ENCODE data around the gene DLX6.

DNA sequence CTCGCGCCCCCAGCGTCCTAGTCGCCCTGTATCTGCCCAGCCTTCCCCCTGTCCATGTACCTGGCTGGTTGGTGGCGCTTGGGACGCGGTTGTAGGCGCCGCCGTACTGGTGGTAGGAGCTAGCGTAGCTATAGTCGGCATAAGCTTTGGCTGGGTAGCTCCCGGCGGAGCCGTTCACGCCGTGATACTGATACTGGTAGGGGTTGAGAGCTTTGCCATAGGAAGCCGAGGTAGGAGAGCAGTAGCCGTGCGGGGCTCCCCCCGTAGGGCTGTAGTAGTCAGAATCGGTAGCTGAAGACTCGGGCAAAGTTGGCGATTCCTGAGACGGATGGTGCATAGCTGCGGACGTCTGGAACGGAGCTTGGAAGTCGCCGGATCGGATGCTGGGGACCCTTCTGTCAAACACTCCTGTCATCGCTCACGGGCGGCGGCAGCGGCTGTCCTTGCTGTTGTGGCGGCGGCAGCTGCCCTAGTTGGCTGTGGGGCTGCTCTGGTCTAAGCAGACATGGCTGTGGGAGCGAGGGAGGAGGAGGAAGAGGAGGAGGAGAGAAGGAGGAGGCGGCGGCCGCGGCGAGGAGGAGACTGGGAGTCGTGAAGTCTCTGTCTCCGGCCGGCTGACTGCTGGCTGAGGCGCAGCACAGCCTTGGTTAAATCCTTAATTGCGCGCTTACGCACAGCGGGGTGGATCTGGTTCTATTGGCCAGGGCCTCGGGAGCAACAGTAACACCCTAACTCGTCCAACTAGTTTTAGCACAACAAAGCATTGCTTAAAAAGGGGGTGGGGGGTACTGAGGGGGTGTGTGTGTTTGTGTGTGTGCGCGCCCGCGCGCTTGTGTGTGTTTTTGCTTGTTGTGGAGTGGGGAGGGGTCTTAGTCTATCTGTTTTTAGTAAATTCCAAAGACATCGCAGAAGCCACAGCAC, 19.1 kb downstream of the DLX6 start, which contains the start of gene DLX5:
- TF ChIP-seq, protein P1, sequence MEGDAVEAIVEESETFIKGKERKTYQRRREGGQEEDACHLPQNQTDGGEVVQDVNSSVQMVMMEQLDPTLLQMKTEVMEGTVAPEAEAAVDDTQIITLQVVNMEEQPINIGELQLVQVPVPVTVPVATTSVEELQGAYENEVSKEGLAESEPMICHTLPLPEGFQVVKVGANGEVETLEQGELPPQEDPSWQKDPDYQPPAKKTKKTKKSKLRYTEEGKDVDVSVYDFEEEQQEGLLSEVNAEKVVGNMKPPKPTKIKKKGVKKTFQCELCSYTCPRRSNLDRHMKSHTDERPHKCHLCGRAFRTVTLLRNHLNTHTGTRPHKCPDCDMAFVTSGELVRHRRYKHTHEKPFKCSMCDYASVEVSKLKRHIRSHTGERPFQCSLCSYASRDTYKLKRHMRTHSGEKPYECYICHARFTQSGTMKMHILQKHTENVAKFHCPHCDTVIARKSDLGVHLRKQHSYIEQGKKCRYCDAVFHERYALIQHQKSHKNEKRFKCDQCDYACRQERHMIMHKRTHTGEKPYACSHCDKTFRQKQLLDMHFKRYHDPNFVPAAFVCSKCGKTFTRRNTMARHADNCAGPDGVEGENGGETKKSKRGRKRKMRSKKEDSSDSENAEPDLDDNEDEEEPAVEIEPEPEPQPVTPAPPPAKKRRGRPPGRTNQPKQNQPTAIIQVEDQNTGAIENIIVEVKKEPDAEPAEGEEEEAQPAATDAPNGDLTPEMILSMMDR (IDR thresholded peaks at IDR 0.05): no peak
- TF ChIP-seq, protein P2, sequence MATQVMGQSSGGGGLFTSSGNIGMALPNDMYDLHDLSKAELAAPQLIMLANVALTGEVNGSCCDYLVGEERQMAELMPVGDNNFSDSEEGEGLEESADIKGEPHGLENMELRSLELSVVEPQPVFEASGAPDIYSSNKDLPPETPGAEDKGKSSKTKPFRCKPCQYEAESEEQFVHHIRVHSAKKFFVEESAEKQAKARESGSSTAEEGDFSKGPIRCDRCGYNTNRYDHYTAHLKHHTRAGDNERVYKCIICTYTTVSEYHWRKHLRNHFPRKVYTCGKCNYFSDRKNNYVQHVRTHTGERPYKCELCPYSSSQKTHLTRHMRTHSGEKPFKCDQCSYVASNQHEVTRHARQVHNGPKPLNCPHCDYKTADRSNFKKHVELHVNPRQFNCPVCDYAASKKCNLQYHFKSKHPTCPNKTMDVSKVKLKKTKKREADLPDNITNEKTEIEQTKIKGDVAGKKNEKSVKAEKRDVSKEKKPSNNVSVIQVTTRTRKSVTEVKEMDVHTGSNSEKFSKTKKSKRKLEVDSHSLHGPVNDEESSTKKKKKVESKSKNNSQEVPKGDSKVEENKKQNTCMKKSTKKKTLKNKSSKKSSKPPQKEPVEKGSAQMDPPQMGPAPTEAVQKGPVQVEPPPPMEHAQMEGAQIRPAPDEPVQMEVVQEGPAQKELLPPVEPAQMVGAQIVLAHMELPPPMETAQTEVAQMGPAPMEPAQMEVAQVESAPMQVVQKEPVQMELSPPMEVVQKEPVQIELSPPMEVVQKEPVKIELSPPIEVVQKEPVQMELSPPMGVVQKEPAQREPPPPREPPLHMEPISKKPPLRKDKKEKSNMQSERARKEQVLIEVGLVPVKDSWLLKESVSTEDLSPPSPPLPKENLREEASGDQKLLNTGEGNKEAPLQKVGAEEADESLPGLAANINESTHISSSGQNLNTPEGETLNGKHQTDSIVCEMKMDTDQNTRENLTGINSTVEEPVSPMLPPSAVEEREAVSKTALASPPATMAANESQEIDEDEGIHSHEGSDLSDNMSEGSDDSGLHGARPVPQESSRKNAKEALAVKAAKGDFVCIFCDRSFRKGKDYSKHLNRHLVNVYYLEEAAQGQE (IDR thresholded peaks at IDR 0.05; ENCODE audit: insufficient read depth in 1 of 2, low read depth in 2 of 2, low read length in 1 of 2): no peak
